Type B pancreatic cell (in vitro differentiated cells): ENCODE data around the gene SF3B2. TPM values are rescaled to one million over a fixed set of nuclear protein-coding genes. Genes with fewer than 3 reads are reported as not detected.
A peak's percentile ranks its signal among the peaks of the same experiment; 100 is the strongest.
"Not testable (repeated sequence)": the region's sequence is repeated elsewhere in the genome, so short reads cannot be mapped to it uniquely, and the experiment has no call there.

Source experiments
- DNase-seq: peaks from one replicate; pipeline ENCODE4 v3.0.0; 2021; ENCODE audit warnings: mixed read lengths; ENCODE audit not compliant: unreplicated experiment; ENCODE audit errors: extremely low spot score
- H3K27ac Mint-ChIP-seq: 2 replicates; pipeline ENCODE4 v1.8.0; 2021; ENCODE audit warnings: mild to moderate bottlenecking, mixed read lengths
- H3K27me3 Mint-ChIP-seq: 2 replicates; pipeline ENCODE4 v1.8.0; 2021; ENCODE audit warnings: mixed read lengths
- H3K36me3 Mint-ChIP-seq: 2 replicates; pipeline ENCODE4 v1.8.0; 2021; ENCODE audit warnings: mixed read lengths
- H3K4me1 Mint-ChIP-seq: one replicate; pipeline ENCODE4 v1.8.0; 2021; ENCODE audit warnings: mixed read lengths; ENCODE audit not compliant: unreplicated experiment
- H3K4me3 Mint-ChIP-seq: 2 replicates; pipeline ENCODE4 v1.8.0; 2021; ENCODE audit warnings: mild to moderate bottlenecking, mixed read lengths
- H3K9me3 Mint-ChIP-seq: 2 replicates; pipeline ENCODE4 v1.8.0; 2021; ENCODE audit warnings: mixed read lengths
- CTCF ChIP-seq: fragments of 200-600 bp; sonication (generic); conservative IDR thresholded peaks from 2 replicates; pipeline ENCODE4 v1.5.0; 2021; ENCODE audit warnings: antibody characterized with exemption, mild to moderate bottlenecking
- total RNA-seq: library from RNA; stranded (reverse); gene quantifications from 2 replicates; pipeline ENCODE4 v1.2.1, GENCODE V29; 2021; ENCODE audit warnings: low replicate concordance

The SF3B2 gene
- total RNA-seq, 1 donor from 2014 or later, result 210 TPM

GRCh38 chr11:66006134-66006890, 45.9 kb upstream of the SF3B2 start:
- H3K36me3 Mint-ChIP-seq, result peaks cover 12% of the 10 kb centered on the region
- no peak for DNase-seq
- TF ChIP-seq CTCF, result no peak
- peaks cover 14% of the 10 kb centered on the region for H3K4me1 Mint-ChIP-seq
- no peaks in the 10 kb centered on the region for H3K9me3 Mint-ChIP-seq
- peaks cover 11% of the 10 kb centered on the region for H3K27me3 Mint-ChIP-seq
- no peak overlapping the region for H3K27ac Mint-ChIP-seq
- no peak overlapping the region for H3K4me3 Mint-ChIP-seq

- no peaks in the 10 kb centered on the region for H3K9me3 Mint-ChIP-seq
- peaks cover 12% of the 10 kb centered on the region for H3K4me1 Mint-ChIP-seq
- no peak for TF ChIP-seq CTCF
- H3K27me3 Mint-ChIP-seq, result peaks cover 13% of the 10 kb centered on the region
- H3K27ac Mint-ChIP-seq, result no peak overlapping the region
- H3K36me3 Mint-ChIP-seq, result peaks cover 10% of the 10 kb centered on the region
- DNase-seq, result no peak
- no peak overlapping the region for H3K4me3 Mint-ChIP-seq
These were observed 45.3 kb upstream of the SF3B2 start for GRCh38 chr11:66006891-66007176.

- TF ChIP-seq CTCF, result no peak
- H3K27me3 Mint-ChIP-seq, result peaks cover 13% of the 10 kb centered on the region
- peaks cover 6% of the 10 kb centered on the region for H3K36me3 Mint-ChIP-seq
- DNase-seq, result no peak
- no peaks in the 10 kb centered on the region for H3K9me3 Mint-ChIP-seq
- no peak overlapping the region for H3K27ac Mint-ChIP-seq
- no peak overlapping the region for H3K4me3 Mint-ChIP-seq
- peaks cover 8% of the 10 kb centered on the region for H3K4me1 Mint-ChIP-seq
These were observed 44.9 kb upstream of the SF3B2 start for GRCh38 chr11:66007201-66007634.

- Mint-ChIP-seq H3K27me3 (peaks cover 13% of the 10 kb centered on the region), H3K4me3 (no peak overlapping the region), H3K27ac (no peak overlapping the region), H3K36me3 (peaks cover 4% of the 10 kb centered on the region), H3K9me3 (no peaks in the 10 kb centered on the region), H3K4me1 (peaks cover 2% of the 10 kb centered on the region)
- no peak for TF ChIP-seq CTCF
- DNase-seq, result no peak
These were observed 44.1 kb upstream of the SF3B2 start for GRCh38 chr11:66008095-66008467.

- TF ChIP-seq CTCF, result no peak
- Mint-ChIP-seq H3K36me3 (peaks cover 4% of the 10 kb centered on the region), H3K4me3 (no peak overlapping the region), H3K27me3 (peaks cover 13% of the 10 kb centered on the region), H3K9me3 (no peaks in the 10 kb centered on the region), H3K27ac (no peak overlapping the region), H3K4me1 (no peaks in the 10 kb centered on the region)
- no peak for DNase-seq
These were observed 43.6 kb upstream of the SF3B2 start for GRCh38 chr11:66008468-66009101.

GRCh38 chr11:66010036-66010435, 42.1 kb upstream of the SF3B2 start:
- not testable (repeated sequence) for H3K4me3 Mint-ChIP-seq, H3K36me3 Mint-ChIP-seq, H3K9me3 Mint-ChIP-seq, H3K4me1 Mint-ChIP-seq, DNase-seq
- H3K27ac Mint-ChIP-seq, result peak overlapping the region; percentile 56
- peaks cover 13% of the 10 kb centered on the region for H3K27me3 Mint-ChIP-seq
